ENCODE data around the gene GPR25. TPM values are rescaled to one million over a fixed set of nuclear protein-coding genes. Genes with fewer than 3 reads are reported as not detected.

Gene GPR25
- total RNA-seq, 4 donors from 2014 or later: not detected

- TF ChIP-seq EP300 (IDR thresholded peaks at IDR 0.05) (no peak), POLR2A (IDR thresholded peaks at IDR 0.05; ENCODE audit: low read depth) (no peak), POLR2AphosphoS5 (IDR thresholded peaks at IDR 0.05) (no peak), CTCF (IDR thresholded peaks at IDR 0.05) (no peak)
- Histone ChIP-seq H3K9me3 (no peaks in the 10 kb centered on the region), H3K4me3 (no peak overlapping the region), H3K36me3 (no peaks in the 10 kb centered on the region), H3K4me1 (peaks cover 0 to 4% (median 0%) of the 10 kb centered on the region in 4 donors), H3K27me3 (peaks cover 0 to 8% (median 2%) of the 10 kb centered on the region in 4 donors), H3K27ac (replicated peaks in 1 of 4) (no peak overlapping the region)
- intact Hi-C loops (cut with DNase I): no loop called here
- DNase-seq (ENCODE audit: extremely low spot score): no peak
- 82% methylated on average over 2 of the region's 2 CpGs for WGBS
These were observed 46.6 kb downstream of the GPR25 start for GRCh38 chr1:200919386-200919785.

- Histone ChIP-seq H3K36me3 (no peaks in the 10 kb centered on the region), H3K27me3 (no peaks in the 10 kb centered on the region), H3K27ac (replicated peaks in 1 of 4) (no peak overlapping the region), H3K9me3 (no peaks in the 10 kb centered on the region), H3K4me3 (no peak overlapping the region), H3K4me1 (peaks cover 0 to 4% (median 0%) of the 10 kb centered on the region in 4 donors)
- no peak for DNase-seq (ENCODE audit: extremely low spot score)
- no peak for TF ChIP-seq EP300 (IDR thresholded peaks at IDR 0.05)
- no peak for TF ChIP-seq POLR2AphosphoS5 (IDR thresholded peaks at IDR 0.05)
- TF ChIP-seq CTCF (IDR thresholded peaks at IDR 0.05): no peak
- TF ChIP-seq POLR2A (IDR thresholded peaks at IDR 0.05; ENCODE audit: low read depth): no peak
- intact Hi-C loops (cut with DNase I): no loop called here
- 69% methylated on average over 9 of the region's 9 CpGs for WGBS
These were observed 48.9 kb downstream of the GPR25 start for GRCh38 chr1:200921571-200922110.

GRCh38 chr1:200922406-200922805 lies 49.6 kb downstream of the GPR25 start:
- no peak overlapping the region for H3K4me3 ChIP-seq
- no peak for DNase-seq (ENCODE audit: extremely low spot score)
- 65% methylated on average over 2 of the region's 2 CpGs for WGBS
- H3K27me3 ChIP-seq: peaks cover 0 to under 1% (median 0%) of the 10 kb centered on the region in 4 donors
- no peak for TF ChIP-seq EP300 (IDR thresholded peaks at IDR 0.05)
- no peak for TF ChIP-seq CTCF (IDR thresholded peaks at IDR 0.05)
- TF ChIP-seq POLR2A (IDR thresholded peaks at IDR 0.05; ENCODE audit: low read depth): no peak
- TF ChIP-seq POLR2AphosphoS5 (IDR thresholded peaks at IDR 0.05): no peak
- H3K9me3 ChIP-seq: no peaks in the 10 kb centered on the region
- H3K4me1 ChIP-seq: no peaks in the 10 kb centered on the region
- H3K27ac ChIP-seq (replicated peaks in 1 of 4): no peak overlapping the region
- no peaks in the 10 kb centered on the region for H3K36me3 ChIP-seq
- intact Hi-C loops (cut with DNase I): no loop called here

GRCh38 chr1:200923601-200924000 lies 50.8 kb downstream of the GPR25 start:
- Histone ChIP-seq H3K27me3 (peaks cover 0 to 5% (median 0%) of the 10 kb centered on the region in 4 donors), H3K4me3 (no peak overlapping the region), H3K9me3 (no peaks in the 10 kb centered on the region), H3K4me1 (no peaks in the 10 kb centered on the region), H3K36me3 (no peaks in the 10 kb centered on the region), H3K27ac (replicated peaks in 1 of 4) (no peak overlapping the region)
- TF ChIP-seq CTCF (IDR thresholded peaks at IDR 0.05) (no peak), POLR2A (IDR thresholded peaks at IDR 0.05; ENCODE audit: low read depth) (no peak), POLR2AphosphoS5 (IDR thresholded peaks at IDR 0.05) (no peak), EP300 (IDR thresholded peaks at IDR 0.05) (no peak)
- intact Hi-C loops (cut with DNase I): no loop called here
- WGBS: 53% methylated on average over 1 of the region's 1 CpG
- DNase-seq (ENCODE audit: extremely low spot score): no peak

Other genes starting within 250 kb of the GPR25 start
- gene DDX59, start 203.1 kb upstream of the GPR25 start, total RNA-seq: 10 to 100 TPM; 18.1 to 30.0 (median 21.7) TPM
- 10 to 100 TPM; 34.6 to 44.0 (median 38.4) TPM for gene CAMSAP2, start 134.1 kb upstream of the GPR25 start, total RNA-seq
- gene INAVA, start 21.9 kb downstream of the GPR25 start, total RNA-seq: under 1 TPM in 1 of 4 donors, not detected in 3; 0.63 TPM
- gene KIF21B, start 150.7 kb downstream of the GPR25 start, total RNA-seq: 1 to 10 TPM; 1.6 to 2.5 (median 1.9) TPM
- gene CACNA1S, start 239.4 kb downstream of the GPR25 start, total RNA-seq: not detected

Data from esophagus muscularis mucosa (tissue), 4 donors.